HUES64 (cell line): ENCODE measurements around the gene DBN1. TPM values are rescaled to one million over a fixed set of nuclear protein-coding genes. Genes with fewer than 3 reads are reported as not detected.
A peak's percentile ranks its signal among the peaks of the same experiment; 100 is the strongest.

Experiments
- H3K27ac ChIP-seq: 2 replicates; pipeline ENCODE4 v1.7.0; 2013; ENCODE audit warnings: low read depth, low read length, inconsistent platforms
- H3K27me3 ChIP-seq: 2 replicates; pipeline ENCODE4 v1.6.1; 2013; ENCODE audit warnings: mild to moderate bottlenecking, low read length; ENCODE audit not compliant: insufficient read depth
- H3K36me3 ChIP-seq: 2 replicates; pipeline ENCODE4 v1.6.1; 2013; ENCODE audit warnings: mild to moderate bottlenecking, low read length; ENCODE audit not compliant: insufficient read depth
- H3K4me1 ChIP-seq: 2 replicates; pipeline ENCODE4 v1.6.1; 2013; ENCODE audit warnings: mild to moderate bottlenecking, low read length, moderate library complexity; ENCODE audit not compliant: insufficient read depth
- H3K4me3 ChIP-seq: 2 replicates; pipeline ENCODE4 v1.5.1; 2013; ENCODE audit warnings: mild to moderate bottlenecking, low read length, moderate library complexity
- H3K9ac ChIP-seq: 2 replicates; pipeline ENCODE4 v1.6.1; 2013; ENCODE audit warnings: mild to moderate bottlenecking, low read depth, low read length
- H3K9me3 ChIP-seq: 2 replicates; pipeline ENCODE4 v1.6.1; 2013; ENCODE audit warnings: low read depth, low read length; ENCODE audit not compliant: insufficient read depth
- WGBS: fragments of 150-250, 120-280 bp; methylation state at CpG from one replicate; pipeline ENCODE4 v1.1.7; 2013; ENCODE audit warnings: missing lambda C conversion rate; 5-methylcytosine and 5-hydroxymethylcytosine counted together
- polyA plus RNA-seq, 2 experiments: library from polyadenylated mRNA; stranded (reverse); fragments of 50-300 nt; gene quantifications; one replicate each; pipeline ENCODE4 v1.2.3, GENCODE V29; 2013

DBN1 gene
- 252 TPM for polyA plus RNA-seq (2013, experiment 1 of 2)
- 228 TPM for polyA plus RNA-seq (2013, experiment 2 of 2)

- Histone ChIP-seq H3K4me3 (peak within 1 kb of the TSS; percentile 98), H3K36me3 (peaks cover 34% of the 10 kb centered on the region), H3K4me1 (peaks cover 40% of the 10 kb centered on the region), H3K27me3 (no peaks in the 10 kb centered on the region), H3K27ac (peak within 1 kb of the TSS; percentile 94), H3K9ac (peak within 1 kb of the TSS; percentile 98), H3K9me3 (no peaks in the 10 kb centered on the region)
- WGBS: under 1% methylated on average over 56 of the region's 69 CpGs
Measured at GRCh38 chr5:177473443-177474001, at the start of gene DBN1. Gene DBN1 (minus strand): TSS chr5:177473634. CDS start chr5:177473521, 113 bp downstream.

- Histone ChIP-seq H3K9ac (no peak overlapping the region), H3K9me3 (no peaks in the 10 kb centered on the region), H3K36me3 (peaks cover 63% of the 10 kb centered on the region), H3K27ac (no peak overlapping the region), H3K4me3 (no peak overlapping the region), H3K27me3 (no peaks in the 10 kb centered on the region), H3K4me1 (peaks cover under 1% of the 10 kb centered on the region; the same call in 1 of the 2 replicates)
- WGBS: 84% methylated on average over 2 of the region's 2 CpGs
Measured at GRCh38 chr5:177520916-177521513, 47.6 kb upstream of the DBN1 start.

GRCh38 chr5:177520271-177520670 is 46.8 kb upstream of the DBN1 start:
- H3K27ac ChIP-seq: no peak overlapping the region
- no peaks in the 10 kb centered on the region for H3K27me3 ChIP-seq
- peaks cover 63% of the 10 kb centered on the region for H3K36me3 ChIP-seq
- WGBS: 93% methylated on average over 3 of the region's 3 CpGs
- no peak overlapping the region for H3K9ac ChIP-seq
- H3K4me1 ChIP-seq: peaks cover 3% of the 10 kb centered on the region; the same call in 1 of the 2 replicates
- H3K4me3 ChIP-seq: no peak overlapping the region
- no peaks in the 10 kb centered on the region for H3K9me3 ChIP-seq

DNA sequence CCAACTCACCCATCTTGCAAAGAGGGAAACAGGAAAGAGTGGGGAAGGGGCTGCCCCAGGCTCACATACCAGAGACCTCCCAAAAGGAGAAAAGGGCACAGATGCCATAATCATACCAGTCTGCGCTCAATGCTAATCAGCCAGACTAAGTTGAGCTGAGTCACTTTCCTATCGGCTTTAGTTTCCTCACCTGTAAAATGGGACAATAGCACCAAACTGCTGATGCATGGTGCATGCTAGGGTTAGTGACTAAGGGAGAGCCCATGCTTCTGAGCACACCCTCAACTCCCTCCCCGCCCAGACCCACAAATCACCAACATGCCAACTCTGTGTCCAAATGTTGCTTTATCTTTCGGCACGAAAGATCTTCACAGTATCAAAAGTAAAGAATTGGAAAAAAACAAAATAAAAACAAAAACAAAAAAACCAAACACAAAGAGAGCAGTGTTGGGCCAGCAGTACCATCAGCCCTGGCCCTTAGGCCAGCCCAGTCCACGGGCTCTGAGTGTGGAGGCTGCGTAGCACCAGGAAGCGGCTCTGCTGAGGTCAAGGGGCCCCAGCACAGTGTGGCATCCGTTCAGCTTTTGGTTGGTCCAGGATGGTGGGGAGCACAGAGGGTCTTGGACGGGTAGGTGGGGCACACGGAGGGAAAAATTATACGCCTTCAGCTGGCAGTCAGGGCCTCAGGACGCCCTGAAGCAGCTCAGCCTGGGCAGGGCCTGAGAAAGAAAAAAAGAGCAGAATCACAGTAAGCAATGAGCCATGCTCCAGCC is 46.2 kb upstream of the DBN1 start:
- H3K4me3 ChIP-seq: no peak overlapping the region
- H3K4me1 ChIP-seq: peaks cover 3% of the 10 kb centered on the region; the same call in 1 of the 2 replicates
- peaks cover 63% of the 10 kb centered on the region for H3K36me3 ChIP-seq
- H3K9ac ChIP-seq: no peak overlapping the region
- 84% methylated on average over 13 of the region's 13 CpGs for WGBS
- H3K27me3 ChIP-seq: no peaks in the 10 kb centered on the region
- H3K27ac ChIP-seq: no peak overlapping the region
- no peaks in the 10 kb centered on the region for H3K9me3 ChIP-seq

- Histone ChIP-seq H3K9ac (peak within 1 kb of the TSS; percentile 84), H3K27me3 (no peaks in the 10 kb centered on the region), H3K4me1 (peaks cover 3% of the 10 kb centered on the region; the same call in 1 of the 2 replicates), H3K27ac (peak within 1 kb of the TSS; percentile 21), H3K36me3 (peaks cover 70% of the 10 kb centered on the region), H3K9me3 (no peaks in the 10 kb centered on the region), H3K4me3 (peak within 1 kb of the TSS; percentile 85)
- WGBS: under 1% methylated on average over 96 of the region's 96 CpGs
Measured at GRCh38 chr5:177516601-177517568, 43.5 kb upstream of the DBN1 start, which contains the start of gene DDX41. Gene DDX41 (minus strand): TSS chr5:177516961. CDS start chr5:177516945, 16 bp downstream.

DNA sequence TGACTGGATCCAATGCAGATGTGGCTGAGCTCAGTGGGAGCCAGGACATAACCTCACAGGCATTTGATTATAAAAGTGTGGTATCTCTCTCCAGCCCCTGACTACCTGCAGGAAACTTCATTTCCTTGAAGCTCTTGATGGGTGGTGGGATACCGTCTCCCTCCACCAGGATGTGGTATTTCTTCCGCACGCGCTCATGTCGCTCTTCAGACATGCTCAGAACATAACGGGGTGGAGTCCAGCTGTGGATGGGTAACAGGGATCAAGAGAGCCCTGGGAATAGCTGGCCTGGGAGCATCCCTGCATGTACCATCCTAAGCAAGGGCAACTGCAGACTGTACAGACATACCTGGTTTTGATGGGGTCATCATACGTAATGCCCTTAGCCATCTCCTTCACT is 42.1 kb upstream of the DBN1 start:
- H3K27me3 ChIP-seq: no peaks in the 10 kb centered on the region
- H3K4me1 ChIP-seq: peaks cover 3% of the 10 kb centered on the region; the same call in 1 of the 2 replicates
- peak overlapping the region; percentile 85 for H3K4me3 ChIP-seq
- no peak overlapping the region for H3K9ac ChIP-seq
- WGBS: 93% methylated on average over 7 of the region's 7 CpGs
- peaks cover 70% of the 10 kb centered on the region for H3K36me3 ChIP-seq
- H3K9me3 ChIP-seq: no peaks in the 10 kb centered on the region
- H3K27ac ChIP-seq: no peak overlapping the region

DNA sequence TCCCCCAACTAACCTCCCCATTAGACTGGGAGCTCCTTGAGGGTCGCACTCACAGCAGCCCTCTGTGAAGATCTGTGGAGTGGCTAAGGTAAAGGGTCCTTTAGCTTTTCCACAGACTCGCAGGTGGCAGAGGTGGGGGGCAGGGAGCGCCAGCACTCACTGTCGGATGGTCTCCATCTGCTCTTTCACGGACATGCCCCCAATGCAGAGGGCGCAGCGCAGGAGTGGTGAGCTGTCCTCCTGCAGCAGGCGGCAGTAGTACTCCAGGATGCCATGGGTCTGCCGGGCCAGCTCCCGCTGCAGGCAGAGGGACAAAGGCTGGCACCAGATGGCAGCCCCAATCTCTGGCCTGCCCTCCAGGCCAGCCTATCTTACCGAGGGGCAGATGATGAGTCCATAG is 41.1 kb upstream of the DBN1 start:
- Histone ChIP-seq H3K27me3 (no peaks in the 10 kb centered on the region), H3K36me3 (peaks cover 67% of the 10 kb centered on the region), H3K27ac (no peak overlapping the region), H3K9ac (no peak overlapping the region), H3K4me1 (peaks cover 11% of the 10 kb centered on the region), H3K9me3 (no peaks in the 10 kb centered on the region), H3K4me3 (no peak overlapping the region)
- 97% methylated on average over 11 of the region's 11 CpGs for WGBS

- H3K4me1 ChIP-seq: peaks cover 15% of the 10 kb centered on the region
- no peak overlapping the region for H3K9ac ChIP-seq
- 96% methylated on average over 15 of the region's 15 CpGs for WGBS
- no peak overlapping the region for H3K4me3 ChIP-seq
- H3K36me3 ChIP-seq: peaks cover 61% of the 10 kb centered on the region
- no peaks in the 10 kb centered on the region for H3K9me3 ChIP-seq
- no peak overlapping the region for H3K27ac ChIP-seq
- H3K27me3 ChIP-seq: no peaks in the 10 kb centered on the region
Measured at GRCh38 chr5:177513500-177513899, 40.1 kb upstream of the DBN1 start.

DNA sequence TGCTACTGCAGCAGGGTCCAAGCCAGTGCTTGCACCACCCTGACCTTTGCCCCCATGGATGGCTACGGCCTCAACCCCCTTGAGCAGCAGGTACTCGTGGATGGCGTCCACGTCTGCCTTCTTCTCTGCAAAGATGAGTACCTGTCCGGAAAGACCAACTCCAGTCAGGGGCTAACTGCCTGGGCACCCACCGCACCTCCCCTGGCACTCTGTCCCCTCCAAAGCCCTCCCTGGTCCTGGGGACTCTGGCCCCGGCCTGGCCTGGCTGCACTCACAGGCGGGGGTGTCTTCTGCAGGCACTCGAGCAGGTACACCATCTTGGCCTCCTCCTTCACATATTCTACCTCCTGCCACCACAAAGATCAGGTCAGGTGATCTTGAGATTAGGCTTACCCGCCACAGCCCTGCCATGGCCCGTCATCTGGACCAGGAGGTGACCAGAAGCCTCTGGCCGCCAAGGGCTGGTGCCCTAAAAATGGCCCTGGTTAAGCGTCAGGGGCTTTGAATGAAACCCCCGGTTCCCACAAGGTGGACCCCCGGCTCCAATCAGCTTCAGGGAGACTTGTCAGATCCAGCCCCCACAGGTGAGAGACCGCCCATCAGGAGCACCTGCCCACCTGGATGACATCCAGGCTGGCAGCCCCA is 39.4 kb upstream of the DBN1 start:
- Histone ChIP-seq H3K4me3 (no peak overlapping the region), H3K9me3 (no peaks in the 10 kb centered on the region), H3K4me1 (peaks cover 15% of the 10 kb centered on the region), H3K36me3 (peaks cover 61% of the 10 kb centered on the region), H3K27me3 (no peaks in the 10 kb centered on the region), H3K9ac (no peak overlapping the region), H3K27ac (no peak overlapping the region)
- WGBS: 91% methylated on average over 16 of the region's 16 CpGs
